BE2C (cell line): ENCODE results near the gene HES2.

Experiments
- DNase-seq: peaks from one replicate; pipeline ENCODE4 v3.0.0-alpha.2; 2020
- H3K27me3 ChIP-seq: fragments of 250-450 bp; sonication (Bioruptor Pico); 2 replicates; pipeline ENCODE4 v1.5.1; 2020; ENCODE audit warnings: mild to moderate bottlenecking
- H3K36me3 ChIP-seq: fragments of 250-450 bp; sonication (Bioruptor Pico); 2 replicates; pipeline ENCODE4 v1.5.1; 2020; ENCODE audit warnings: mild to moderate bottlenecking
- H3K4me1 ChIP-seq: fragments of 250-450 bp; sonication (Bioruptor Pico); 2 replicates; pipeline ENCODE4 v1.5.1; 2020
- H3K4me3 ChIP-seq: 2 replicates; pipeline ENCODE4 v1.5.1; 2011; ENCODE audit warnings: low read depth, low read length
- H3K9me3 ChIP-seq: fragments of 250-450 bp; sonication (Bioruptor Pico); 2 replicates; pipeline ENCODE4 v1.5.1; 2020
- CTCF ChIP-seq: IDR thresholded peaks from 2 replicates; pipeline ENCODE4 v1.5.1; 2012; ENCODE audit warnings: mild to moderate bottlenecking, low read depth, low read length

HES2 gene

GRCh38 chr1:6410248-6410893 lies 9.3 kb downstream of the HES2 start:
- peaks cover 11% of the 10 kb centered on the region for H3K27me3 ChIP-seq
- H3K9me3 ChIP-seq: no peaks in the 10 kb centered on the region
- H3K4me1 ChIP-seq: no peaks in the 10 kb centered on the region
- no peak for DNase-seq
- TF ChIP-seq CTCF: no peak
- H3K36me3 ChIP-seq: no peaks in the 10 kb centered on the region
- no peak overlapping the region for H3K4me3 ChIP-seq

GRCh38 chr1:6409733-6410132 lies 10.0 kb downstream of the HES2 start:
- H3K9me3 ChIP-seq: no peaks in the 10 kb centered on the region
- no peak overlapping the region for H3K4me3 ChIP-seq
- peaks cover 4% of the 10 kb centered on the region for H3K27me3 ChIP-seq
- H3K36me3 ChIP-seq: no peaks in the 10 kb centered on the region
- no peaks in the 10 kb centered on the region for H3K4me1 ChIP-seq
- TF ChIP-seq CTCF: no peak
- DNase-seq: no peak

- TF ChIP-seq CTCF: no peak
- Histone ChIP-seq H3K36me3 (no peaks in the 10 kb centered on the region), H3K9me3 (no peaks in the 10 kb centered on the region), H3K27me3 (no peaks in the 10 kb centered on the region; the same call in 1 of the 2 replicates), H3K4me1 (no peaks in the 10 kb centered on the region), H3K4me3 (no peak overlapping the region)
- DNase-seq: no peak
Measured at GRCh38 chr1:6409053-6409452, 10.7 kb downstream of the HES2 start.

- TF ChIP-seq CTCF: no peak
- H3K9me3 ChIP-seq: no peaks in the 10 kb centered on the region
- no peaks in the 10 kb centered on the region for H3K36me3 ChIP-seq
- H3K4me3 ChIP-seq: no peak overlapping the region
- no peaks in the 10 kb centered on the region for H3K4me1 ChIP-seq
- H3K27me3 ChIP-seq: no peaks in the 10 kb centered on the region
- no peak for DNase-seq
Measured at GRCh38 chr1:6408023-6408422, 11.7 kb downstream of the HES2 start.

GRCh38 chr1:6401673-6402072 lies 18.0 kb downstream of the HES2 start:
- TF ChIP-seq CTCF: no peak
- H3K9me3 ChIP-seq: no peaks in the 10 kb centered on the region
- no peak for DNase-seq
- no peaks in the 10 kb centered on the region for H3K27me3 ChIP-seq
- no peaks in the 10 kb centered on the region for H3K4me1 ChIP-seq
- H3K4me3 ChIP-seq: no peak overlapping the region
- no peaks in the 10 kb centered on the region for H3K36me3 ChIP-seq

- DNase-seq: no peak
- Histone ChIP-seq H3K4me3 (no peak overlapping the region), H3K4me1 (no peaks in the 10 kb centered on the region), H3K9me3 (no peaks in the 10 kb centered on the region), H3K36me3 (no peaks in the 10 kb centered on the region), H3K27me3 (no peaks in the 10 kb centered on the region)
- TF ChIP-seq CTCF: no peak
Measured at GRCh38 chr1:6399294-6399693, 20.4 kb downstream of the HES2 start.
